Measurements from ENCODE around the gene SAMD11. TPM values are rescaled to one million over a fixed set of nuclear protein-coding genes. Genes with fewer than 3 reads are reported as not detected.

Gene SAMD11
- total and polyA plus RNA-seq, 10 of the 15 experiments (the other 5 are each of a cell fraction or from before 2014, with no cell fraction given) = 0.04 to 0.31 (median 0.19) TPM; not detected in 6

DNA sequence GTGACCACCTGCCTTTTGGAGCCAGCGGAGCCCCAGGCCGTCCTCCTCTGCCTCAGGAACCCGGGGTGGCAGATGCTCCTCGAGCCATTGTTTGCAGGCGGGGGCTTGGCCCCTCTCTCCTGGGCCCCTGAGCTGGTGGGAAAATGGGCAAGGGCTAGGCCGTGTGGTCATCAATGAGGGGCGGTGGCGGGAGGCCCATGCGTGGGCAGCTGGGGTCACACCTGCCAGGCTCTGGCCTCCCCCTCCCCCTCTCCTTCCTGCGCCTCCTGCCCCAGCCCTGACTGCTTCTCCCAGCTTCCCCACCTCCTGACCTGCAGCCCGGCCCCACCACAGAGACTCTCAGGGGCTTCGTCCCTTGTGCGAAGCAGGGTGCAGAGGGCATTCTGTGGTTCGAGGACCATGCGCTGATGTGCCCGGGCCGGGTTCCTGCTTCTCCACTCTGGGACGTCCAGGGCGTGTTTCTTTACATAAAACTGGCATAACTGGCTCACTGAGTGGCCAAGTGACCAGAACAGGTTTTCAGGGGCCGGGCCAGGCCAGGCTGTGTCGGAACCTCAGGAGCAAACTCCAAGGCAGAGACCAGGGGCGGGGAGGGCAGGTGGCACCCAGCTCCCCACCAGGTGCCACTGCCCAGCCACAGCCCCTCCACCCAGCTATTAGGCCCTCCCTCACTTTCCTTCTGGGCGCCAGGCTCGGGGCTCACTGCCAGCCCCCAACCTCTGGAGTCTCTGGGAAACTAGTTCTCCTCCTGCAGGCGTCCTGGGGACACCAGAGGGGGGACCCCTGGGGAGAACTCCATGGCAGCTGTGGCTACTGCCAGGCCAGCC is 9.3 kb downstream of the SAMD11 start:
- H2AFZ ChIP-seq (ENCODE audit: control insufficient read depth, low read depth, low read length) = no peak overlapping the region
- H3K36me3 ChIP-seq (ENCODE audit: control insufficient read depth in 2 of 2, insufficient read depth in 2 of 2, low read length in 1 of 2) = no peaks in the 10 kb centered on the region
- no peaks in the 10 kb centered on the region for H3K4me1 ChIP-seq (ENCODE audit: control insufficient read depth, insufficient read depth, low read length)
- 38% methylated on average over 25 of the region's 25 CpGs for WGBS (ENCODE audit: insufficient coverage, insufficient replicate concordance, low lambda C conversion rate, missing lambda C conversion rate)
- H4K20me1 ChIP-seq (ENCODE audit: control insufficient read depth, insufficient read depth) = no peaks in the 10 kb centered on the region
- in situ Hi-C loops (cut with MboI) = loop anchor here (10.0 kb wide), 1 partner anchor 58 kb away; no protein-coding TSS in a partner anchor
- no peaks in the 10 kb centered on the region for H3K79me2 ChIP-seq (ENCODE audit: control insufficient read depth, insufficient read depth, low read length)
- no peak overlapping the region for H3K9ac ChIP-seq (ENCODE audit: control insufficient read depth, insufficient read depth, low read length)
- H3K27ac ChIP-seq (ENCODE audit: control insufficient read depth, insufficient read depth) = no peak overlapping the region
- no peak overlapping the region for H3K4me3 ChIP-seq
- no peak for ATAC-seq
- intact Hi-C loops (cut with micrococcal nuclease; ENCODE audit: unreplicated experiment) = no loop called here
- H3K27me3 ChIP-seq (replicated peaks in 1 of 2; ENCODE audit: control insufficient read depth in 2 of 2, insufficient read depth in 2 of 2, low read length in 1 of 2) = peaks cover 0 to 3% of the 10 kb centered on the region in 2 experiments; a peak in 3 of 4 replicates
- SMC1A ChIA-PET (ENCODE audit: uncharacterized antibody, unreplicated experiment) = no interaction called here
- RAD21 ChIA-PET (ENCODE audit: unreplicated experiment) = no interaction called here
- BruUV-seq (replicated peaks) = no TSS peak
- POLR2A ChIA-PET = interaction anchor here (0.6 kb wide), 1 partner anchor 54 kb away, joined by 5 read pairs; no protein-coding TSS in a partner anchor
- CTCF ChIA-PET = no interaction called here
- no peak for DNase-seq (ENCODE audit: low read depth, low spot score)
- H3K9me3 ChIP-seq (replicated peaks; ENCODE audit: control insufficient read depth, insufficient read depth, low read length) = no peaks in the 10 kb centered on the region
- FAIRE-seq = no peak
- no peak overlapping the region for H3K4me2 ChIP-seq (ENCODE audit: control insufficient read depth, insufficient read depth)
- TF ChIP-seq CUX1 (IDR thresholded peaks at IDR 0.05; ENCODE audit: insufficient replicate concordance, low read depth, low read length) (no peak), ZBTB40 (IDR thresholded peaks at IDR 0.05; ENCODE audit: borderline replicate concordance) (no peak), PAX5 (IDR thresholded peaks at IDR 0.05; ENCODE audit: borderline replicate concordance, low read depth, low read length) (no peak), CBX5 (IDR thresholded peaks at IDR 0.05; ENCODE audit: low read depth) (no peak), EED (IDR thresholded peaks at IDR 0.05; ENCODE audit: low read depth) (no peak), MTA3 (IDR thresholded peaks at IDR 0.05; ENCODE audit: borderline replicate concordance, low read length) (no peak), GABPA (IDR thresholded peaks at IDR 0.05; ENCODE audit: low read depth) (no peak), TCF7 (IDR thresholded peaks at IDR 0.05; ENCODE audit: borderline replicate concordance) (no peak), MXI1 (IDR thresholded peaks at IDR 0.05; ENCODE audit: low read depth, low read length) (no peak)
- TF ChIP-seq, protein P1, sequence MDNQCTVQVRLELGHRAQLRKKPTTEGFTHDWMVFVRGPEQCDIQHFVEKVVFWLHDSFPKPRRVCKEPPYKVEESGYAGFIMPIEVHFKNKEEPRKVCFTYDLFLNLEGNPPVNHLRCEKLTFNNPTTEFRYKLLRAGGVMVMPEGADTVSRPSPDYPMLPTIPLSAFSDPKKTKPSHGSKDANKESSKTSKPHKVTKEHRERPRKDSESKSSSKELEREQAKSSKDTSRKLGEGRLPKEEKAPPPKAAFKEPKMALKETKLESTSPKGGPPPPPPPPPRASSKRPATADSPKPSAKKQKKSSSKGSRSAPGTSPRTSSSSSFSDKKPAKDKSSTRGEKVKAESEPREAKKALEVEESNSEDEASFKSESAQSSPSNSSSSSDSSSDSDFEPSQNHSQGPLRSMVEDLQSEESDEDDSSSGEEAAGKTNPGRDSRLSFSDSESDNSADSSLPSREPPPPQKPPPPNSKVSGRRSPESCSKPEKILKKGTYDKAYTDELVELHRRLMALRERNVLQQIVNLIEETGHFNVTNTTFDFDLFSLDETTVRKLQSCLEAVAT (IDR thresholded peaks at IDR 0.05) = no peak
- TF ChIP-seq, protein P2, sequence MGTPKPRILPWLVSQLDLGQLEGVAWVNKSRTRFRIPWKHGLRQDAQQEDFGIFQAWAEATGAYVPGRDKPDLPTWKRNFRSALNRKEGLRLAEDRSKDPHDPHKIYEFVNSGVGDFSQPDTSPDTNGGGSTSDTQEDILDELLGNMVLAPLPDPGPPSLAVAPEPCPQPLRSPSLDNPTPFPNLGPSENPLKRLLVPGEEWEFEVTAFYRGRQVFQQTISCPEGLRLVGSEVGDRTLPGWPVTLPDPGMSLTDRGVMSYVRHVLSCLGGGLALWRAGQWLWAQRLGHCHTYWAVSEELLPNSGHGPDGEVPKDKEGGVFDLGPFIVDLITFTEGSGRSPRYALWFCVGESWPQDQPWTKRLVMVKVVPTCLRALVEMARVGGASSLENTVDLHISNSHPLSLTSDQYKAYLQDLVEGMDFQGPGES (IDR thresholded peaks at IDR 0.05) = no peak
